GM18520 (cell line): Measurements from ENCODE around the gene TSSK6.

Experiments
- ATAC-seq: cut with Tn5 transposase; IDR thresholded peaks from one replicate; pipeline ENCODE4 v1.9.1; 2021; ENCODE audit not compliant: unreplicated experiment

Gene TSSK6

DNA sequence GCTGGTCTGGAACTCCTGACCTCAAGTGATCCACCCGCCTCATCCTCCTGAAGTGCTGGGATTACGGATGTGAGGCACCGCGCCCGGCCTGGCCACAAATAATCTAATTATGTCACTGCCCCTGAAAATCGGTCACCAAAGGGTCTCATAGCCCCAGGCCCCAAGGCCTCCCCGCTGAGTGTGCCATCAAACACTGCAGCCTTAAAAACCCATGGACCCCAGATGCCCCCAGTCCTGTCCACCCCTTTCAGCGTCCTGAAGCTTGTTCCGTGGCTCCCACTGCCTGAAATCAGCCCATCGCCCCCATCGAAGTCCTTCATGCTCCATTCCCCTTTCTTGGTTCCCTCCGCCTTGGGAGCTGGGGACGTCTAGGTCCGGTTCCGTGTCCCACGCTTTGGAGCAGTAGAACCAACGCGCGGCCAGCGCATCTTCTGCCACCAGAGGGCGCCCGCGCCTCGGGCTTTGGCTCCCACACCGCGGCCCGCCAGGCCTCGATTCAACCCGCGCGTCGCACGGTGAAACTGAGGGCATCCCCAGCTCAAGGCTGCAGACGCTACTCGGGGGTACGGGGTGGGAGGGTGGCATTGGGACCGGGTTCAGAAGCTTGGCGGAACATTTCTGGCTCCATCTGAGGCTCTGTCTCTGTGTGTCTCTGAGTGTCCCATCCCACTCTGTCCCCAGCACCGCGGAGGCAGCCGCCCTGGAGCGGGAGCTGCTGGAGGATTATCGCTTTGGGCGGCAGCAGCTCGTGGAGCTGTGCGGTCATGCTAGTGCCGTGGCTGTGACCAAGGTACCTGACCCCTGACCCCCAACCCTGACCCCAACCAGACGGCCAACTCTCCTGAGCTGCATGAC lies 16.8 kb upstream of the TSSK6 start:
- ATAC-seq = no peak

DNA sequence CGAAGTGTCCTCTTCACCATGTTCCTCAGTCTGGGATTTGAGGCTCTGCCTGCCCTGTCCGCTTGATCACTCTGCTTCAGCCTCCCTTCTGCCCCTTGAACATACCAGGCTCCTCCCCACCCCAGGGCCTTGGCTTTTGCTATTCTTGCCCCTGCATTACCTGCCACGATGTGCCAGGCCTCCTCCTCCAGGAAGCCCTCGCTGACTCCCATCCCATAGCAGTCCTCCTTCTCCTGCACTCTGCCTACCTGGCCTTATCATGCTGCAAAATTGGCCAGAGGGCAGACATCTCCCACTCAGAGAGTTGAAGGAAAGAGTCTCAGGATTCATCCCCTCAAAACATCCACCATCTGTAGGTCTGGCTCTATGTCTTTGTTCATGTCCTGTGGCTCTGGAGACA lies 15.5 kb upstream of the TSSK6 start:
- ATAC-seq = no peak

DNA sequence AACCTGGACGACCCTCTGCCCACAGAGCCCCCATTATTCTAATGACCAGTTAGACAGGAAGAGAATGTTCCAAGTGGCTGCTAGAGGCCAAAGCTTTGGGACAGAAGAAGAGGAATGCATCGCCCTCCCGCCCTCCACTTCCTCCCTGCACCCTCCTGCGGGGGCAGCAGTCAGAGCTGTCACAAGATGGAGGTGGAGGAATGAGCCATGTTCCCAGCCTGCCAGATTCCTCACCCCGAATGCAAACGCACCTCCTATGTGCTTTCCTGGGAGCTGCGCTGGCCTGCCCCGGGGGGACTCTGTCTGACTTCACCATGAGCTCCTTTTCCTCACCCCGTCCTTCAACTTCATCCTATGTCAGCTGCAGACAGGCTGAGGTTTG lies 15.1 kb upstream of the TSSK6 start:
- ATAC-seq = no peak

DNA sequence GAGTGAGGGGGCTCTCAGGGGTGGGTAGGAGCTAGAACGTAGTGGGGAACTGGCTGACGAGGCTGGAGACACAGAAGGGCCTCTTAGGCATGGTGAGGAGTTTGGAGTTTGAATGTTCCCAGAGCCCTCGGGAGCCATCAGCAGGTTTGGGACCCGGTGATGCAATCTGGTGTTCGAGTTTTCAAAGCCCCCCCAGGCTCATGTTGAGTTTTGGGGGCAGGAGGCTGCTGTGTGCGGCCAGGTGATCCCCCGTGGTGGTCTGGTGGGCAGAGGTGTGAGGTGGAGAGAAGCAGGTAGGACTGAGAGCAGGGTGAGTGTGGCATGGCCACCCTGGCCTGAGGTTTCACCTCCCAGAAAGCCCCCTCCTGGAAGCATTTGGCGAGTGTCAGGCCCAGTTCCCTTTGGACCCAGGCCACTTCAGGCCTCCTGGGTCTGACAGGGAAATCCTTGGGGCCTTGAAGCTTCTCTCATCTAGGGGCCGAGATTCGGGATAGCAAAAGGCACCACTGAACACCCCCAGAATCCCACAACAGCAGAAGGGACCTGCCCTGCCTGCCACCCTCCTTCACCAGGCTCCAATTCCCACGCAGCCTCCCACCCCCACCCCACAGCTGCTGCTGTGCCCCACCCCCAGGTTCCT lies 14.6 kb upstream of the TSSK6 start:
- ATAC-seq = no peak

DNA sequence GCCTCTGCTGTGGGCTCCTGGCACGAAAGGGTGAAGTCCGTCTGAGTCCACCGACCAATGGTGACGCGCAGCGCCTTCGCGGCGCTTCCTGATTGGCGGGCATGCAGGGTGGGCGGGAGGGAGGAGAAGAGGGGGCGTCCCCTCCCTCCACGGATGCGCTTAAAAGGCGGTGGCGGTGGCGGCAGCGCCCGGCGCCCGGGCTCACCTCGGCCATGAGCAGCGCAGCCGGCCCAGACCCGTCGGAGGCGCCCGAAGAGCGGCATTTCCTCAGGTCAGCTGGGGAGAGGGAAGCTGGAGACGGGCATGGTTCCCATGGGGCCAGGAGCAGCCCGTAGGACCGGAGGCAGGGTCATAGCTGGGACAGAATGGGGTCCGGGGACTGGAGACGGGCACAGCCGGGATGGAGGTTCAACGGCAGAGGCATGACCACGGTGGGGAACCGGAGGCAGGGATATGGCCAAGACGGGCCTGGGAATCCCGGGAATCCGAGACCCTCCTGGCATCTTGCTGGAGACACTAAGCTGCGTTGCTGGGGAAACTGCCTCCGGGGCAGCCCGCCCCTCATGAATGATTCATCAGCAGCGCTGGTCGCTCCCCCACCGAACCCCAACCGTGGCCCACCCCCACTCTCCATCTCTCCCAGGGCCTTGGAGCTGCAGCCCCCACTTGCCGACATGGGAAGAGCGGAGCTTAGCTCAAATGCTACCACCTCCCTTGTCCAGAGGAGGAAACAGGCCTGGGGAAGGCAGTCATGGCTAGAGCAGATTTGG lies 13.6 kb upstream of the TSSK6 start, which contains the start of gene YJEFN3:
YJEFN3 (plus strand) TSS at position 191 of the 770 bp plus-strand sequence; CDS start at position 213, 22 bp downstream.
- no peak for ATAC-seq

DNA sequence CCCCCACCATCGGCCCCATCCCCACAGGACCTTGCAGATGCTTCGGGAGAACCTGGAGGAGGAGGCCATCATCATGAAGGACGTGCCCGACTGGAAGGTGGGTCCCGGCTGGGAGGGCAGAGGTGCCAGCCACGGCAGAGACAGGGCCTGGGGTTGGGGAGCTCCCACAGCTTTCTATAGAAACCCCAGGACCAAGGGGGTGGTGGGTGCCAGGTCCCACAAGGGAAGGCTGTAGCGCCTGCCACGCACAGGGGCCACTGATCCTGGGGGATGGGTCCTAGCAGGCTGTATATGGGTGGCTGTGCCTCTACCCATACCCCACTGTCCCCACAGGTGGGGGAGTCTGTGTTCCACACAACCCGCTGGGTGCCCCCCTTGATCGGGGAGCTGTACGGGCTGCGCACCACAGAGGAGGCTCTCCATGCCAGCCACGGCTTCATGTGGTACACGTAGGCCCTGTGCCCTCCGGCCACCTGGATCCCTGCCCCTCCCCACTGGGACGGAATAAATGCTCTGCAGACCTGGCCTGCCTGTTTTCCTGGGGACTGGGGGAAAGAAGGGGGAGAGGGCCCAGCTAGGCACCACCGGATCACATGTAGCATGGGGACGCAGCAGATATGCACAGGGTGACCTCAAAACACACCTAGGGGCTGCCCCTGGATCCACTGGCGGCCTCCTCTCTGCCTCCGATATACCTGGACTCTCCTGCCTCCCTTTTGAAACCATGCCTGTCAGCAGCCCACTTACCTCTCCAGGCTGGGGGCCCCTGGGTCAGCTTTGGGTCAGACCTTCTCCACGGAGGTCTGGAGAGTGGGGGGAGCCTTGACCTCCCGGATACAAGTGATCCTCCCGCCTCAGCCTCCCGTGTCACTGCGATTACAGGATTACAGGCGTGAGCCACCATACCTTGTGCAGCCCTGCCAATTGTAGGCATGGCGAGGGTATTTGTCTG lies 12.6 kb upstream of the TSSK6 start:
- ATAC-seq = no peak

DNA sequence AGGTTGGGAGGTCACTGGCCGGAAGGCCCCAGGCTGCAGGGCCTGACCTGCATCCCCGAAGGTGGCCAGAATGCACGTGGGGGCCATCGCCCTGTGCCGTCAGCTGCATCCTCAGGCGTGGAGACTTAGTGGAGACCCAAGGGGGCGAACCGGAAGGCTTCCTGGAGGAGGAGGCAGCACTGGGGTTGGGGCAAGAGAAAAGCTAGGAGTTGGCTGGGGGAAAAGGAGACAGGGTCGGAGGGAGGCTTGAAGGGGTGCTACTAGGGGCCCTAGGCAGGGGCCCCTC lies 12.0 kb upstream of the TSSK6 start:
- ATAC-seq = no peak

DNA sequence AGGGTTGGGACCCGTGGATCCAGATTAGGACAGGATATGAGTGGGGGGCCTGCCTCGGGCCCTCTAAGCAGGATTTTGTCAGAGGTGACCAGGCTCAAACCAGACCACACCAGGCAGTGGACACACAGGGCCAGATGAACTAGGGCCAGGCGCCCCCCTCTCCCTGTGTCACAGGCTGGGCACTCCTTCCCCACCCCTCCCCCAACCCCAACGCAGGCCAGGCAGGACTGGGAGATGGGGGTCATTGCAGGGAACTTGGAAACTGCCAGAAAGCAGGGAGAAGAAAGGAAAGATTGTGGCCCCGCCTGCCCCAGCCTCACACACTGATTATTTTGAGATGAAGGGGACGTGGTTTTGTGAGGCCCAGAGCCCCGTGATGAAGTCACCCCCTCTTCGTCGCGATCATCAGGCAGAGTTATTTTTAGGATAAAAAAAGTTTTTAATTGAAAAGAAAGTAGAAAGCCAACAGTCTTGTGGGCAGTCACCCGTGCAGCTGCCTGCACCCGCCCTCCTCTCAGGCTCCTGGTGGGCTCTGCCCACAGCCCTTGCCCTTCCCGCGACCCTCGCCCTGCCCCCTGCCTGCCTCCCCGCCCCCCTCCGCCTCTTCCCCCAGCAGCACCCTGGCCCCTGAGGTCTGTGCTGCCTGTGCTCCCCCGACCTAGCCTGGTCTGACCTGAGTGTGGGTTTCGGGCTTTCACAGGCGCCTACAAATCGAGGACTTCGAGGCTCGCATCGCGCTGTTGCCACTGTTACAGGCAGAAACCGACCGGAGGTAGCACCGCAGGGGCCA lies 11.4 kb upstream of the TSSK6 start:
- no peak for ATAC-seq

DNA sequence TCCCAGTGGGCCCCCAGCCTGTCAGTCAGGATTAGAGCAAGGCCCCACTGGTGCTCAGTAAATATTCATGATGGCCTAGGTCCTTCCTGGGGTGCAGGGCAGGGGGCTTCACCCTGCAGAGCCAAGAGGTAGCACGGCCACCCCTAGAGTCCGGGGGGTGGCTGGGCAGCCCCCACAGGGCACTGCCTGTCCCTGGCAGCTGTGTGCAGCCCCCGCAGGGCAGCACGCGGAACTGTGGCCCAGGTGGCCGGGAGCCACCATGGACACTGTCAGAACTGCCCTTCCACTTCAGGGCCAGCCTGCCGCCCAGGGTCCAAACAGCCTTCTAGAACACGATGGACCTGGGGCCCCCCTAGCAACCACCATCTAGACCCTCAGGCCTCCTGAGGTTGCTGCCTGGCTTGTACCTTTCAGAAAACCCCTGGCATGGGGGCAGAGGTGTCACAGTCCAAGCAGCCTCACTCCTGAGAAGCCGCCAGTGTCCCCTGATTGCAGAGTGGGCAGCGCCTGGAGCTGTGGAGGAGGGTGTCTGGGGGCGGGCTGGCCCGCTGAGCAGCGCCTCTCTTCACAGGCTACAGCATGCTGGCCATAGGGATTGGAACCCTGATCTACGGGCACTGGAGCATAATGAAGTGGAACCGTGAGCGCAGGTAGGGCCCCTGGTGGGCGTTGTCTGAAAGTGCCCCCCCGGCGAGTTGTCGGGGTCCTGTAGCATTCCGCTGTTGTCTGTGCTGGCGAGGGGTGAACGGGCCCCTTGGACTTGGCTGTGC lies 10.4 kb upstream of the TSSK6 start:
- ATAC-seq = no peak

DNA sequence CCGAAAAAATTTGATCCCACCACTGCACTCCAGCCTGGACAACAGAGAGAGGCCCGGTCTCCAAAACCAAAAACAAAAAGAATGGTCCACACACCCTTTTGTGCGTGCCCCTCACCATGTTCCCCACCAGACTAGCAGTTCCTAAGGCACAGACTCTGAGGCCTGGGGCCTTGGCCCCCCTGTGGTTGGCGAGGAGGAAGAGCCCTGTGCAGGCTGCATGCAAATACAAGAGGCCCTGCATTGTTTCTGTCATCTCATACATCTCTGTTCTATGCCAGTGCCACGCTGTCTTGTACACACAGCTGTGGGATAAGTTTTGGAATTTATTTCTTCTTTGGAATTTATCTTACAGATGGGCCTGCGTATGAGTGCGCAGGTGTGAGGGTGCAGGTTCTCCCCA lies 8.7 kb upstream of the TSSK6 start:
- ATAC-seq = no peak

DNA sequence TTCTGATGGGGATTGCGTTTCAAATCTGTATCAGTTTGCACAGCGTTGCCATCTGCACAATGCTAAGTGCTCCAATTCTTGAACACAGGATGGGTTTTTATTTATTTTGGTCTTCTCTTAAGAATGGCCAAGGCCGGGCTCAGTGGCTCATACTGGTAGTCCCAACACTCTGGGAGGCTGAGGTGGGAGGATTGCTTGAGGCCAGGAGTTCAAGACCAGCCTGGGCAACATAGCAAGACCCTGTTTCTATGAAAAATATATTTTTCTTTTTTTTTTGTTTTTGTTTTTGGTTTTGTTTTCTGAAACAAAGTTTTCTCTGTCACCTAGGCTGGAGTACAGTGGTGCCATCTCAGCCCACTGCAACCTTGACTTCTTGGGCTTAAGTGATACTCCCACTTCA lies 7.8 kb upstream of the TSSK6 start:
- no peak for ATAC-seq

DNA sequence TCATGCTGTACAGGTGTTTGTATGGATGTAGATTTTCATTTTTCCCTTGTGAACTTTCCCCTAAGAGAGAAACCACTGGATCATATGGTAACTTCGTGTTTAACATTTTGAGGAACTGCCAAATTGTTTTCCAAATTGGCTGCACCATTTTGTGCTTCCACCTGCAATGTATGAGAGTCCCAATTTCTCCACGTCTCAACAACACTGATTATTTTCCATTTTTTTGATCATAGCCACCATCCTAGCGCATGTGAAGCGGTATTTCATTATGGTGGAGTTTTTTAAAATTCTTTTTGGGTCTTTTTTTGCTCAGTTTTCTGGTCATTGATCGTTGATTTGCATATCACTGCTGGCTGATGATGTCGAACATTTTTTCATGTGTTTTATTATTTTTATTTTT lies 5.6 kb upstream of the TSSK6 start:
- ATAC-seq = no peak

DNA sequence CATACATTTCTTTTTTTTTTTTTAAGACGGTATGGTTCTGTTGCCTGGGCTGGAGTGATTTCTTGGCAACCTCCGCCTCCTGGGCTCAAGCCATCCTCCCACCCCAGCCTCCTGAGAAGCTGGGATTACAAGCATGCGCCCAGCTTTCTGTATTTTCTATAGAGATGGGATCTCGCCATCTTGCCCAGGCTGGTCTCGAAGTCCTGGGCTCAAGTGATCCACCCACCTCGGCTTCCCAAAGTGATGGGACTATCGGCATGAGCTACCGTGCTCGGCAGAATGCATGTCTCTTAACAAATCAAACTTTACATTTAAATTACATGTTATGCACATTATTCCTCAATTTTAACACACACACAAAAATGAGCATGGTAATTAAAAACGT lies 1.9 kb upstream of the TSSK6 start:
- no peak for ATAC-seq

DNA sequence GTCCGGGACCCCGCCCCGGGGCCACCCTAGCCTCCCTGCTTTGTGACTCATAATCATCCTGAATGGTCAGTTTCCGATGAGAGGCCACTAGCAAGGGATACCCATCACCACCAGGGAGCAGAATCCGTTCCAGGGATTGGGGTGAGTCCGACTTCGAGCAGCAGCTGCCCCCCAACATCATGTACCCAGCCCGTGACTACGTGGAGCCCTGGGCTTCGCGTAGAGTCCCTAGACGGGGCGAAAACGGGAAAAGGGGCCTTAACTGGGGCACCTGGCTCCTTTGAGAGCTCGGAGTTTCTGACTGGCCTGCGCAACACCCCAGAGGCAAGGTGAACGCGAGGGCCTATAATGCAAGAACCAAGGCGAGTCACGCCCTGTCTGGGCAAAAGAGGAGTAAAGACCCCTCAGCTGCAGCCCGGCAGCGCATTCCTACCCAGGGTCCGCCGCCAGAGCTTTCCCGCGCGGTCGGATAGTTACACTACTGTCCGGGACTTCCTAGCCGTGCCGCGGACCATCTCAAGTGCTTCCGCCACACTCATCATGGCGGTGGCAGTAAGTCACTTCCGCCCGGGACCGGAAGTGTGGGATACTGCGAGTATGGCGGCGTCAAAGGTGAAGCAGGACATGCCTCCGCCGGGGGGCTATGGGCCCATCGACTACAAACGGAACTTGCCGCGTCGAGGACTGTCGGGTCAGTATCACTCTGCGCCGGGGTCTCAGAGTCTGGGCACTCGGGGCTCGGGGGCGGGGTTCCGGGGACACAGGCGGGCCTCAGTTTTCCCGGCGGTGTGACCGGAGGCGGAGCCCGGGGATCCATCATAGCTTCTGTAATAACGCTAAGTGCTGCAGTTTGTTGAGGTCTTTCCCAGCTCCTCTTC lies 533 bp upstream of the TSSK6 start, which contains the start of gene NDUFA13:
NDUFA13 (plus strand) TSS at position 584 of the 878 bp plus-strand sequence; CDS start at position 598, 14 bp downstream.
- peak; percentile 91 for ATAC-seq

DNA sequence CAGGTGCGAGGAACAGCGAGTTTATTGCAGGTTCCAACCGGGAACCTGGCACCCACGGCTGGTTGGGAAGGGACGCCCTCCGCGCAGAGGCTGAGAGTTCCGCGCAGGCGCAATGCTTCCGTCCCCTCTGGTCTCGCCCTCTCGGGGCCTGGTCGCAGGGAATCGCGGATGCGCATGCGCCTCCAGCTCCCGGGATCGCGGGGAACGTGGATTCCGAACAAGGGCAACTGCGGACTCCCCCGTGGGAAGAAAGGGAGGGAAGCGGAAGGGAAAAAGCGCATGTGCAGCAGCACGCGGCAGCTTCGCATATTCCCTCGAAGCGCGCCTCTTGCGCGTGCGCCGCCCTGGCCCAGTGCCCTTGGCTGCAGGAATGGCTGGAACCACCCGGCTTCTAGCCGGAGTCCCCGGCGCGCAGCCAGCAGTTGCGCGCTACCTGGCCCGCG lies 1.1 kb downstream of the TSSK6 start:
- ATAC-seq = no peak

DNA sequence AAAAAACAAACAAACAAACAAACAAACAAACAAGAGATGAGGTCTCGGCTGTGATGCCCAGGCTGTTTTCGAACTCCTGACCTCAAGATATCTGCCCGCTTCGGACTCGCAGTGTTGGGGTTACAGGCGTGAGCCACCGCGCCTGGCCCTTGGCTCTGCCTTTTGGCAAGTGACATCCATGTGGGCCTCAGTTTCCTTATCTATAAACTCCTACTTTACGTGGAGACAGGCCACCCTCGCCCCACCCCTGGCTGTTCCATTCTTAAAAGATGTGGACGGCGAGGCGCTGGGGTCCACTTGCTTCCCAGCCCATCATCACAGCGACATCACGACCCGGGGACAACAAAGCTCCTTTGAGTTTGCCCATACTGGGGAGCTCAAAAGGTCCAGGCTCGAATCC lies 1.7 kb downstream of the TSSK6 start:
- ATAC-seq = no peak

DNA sequence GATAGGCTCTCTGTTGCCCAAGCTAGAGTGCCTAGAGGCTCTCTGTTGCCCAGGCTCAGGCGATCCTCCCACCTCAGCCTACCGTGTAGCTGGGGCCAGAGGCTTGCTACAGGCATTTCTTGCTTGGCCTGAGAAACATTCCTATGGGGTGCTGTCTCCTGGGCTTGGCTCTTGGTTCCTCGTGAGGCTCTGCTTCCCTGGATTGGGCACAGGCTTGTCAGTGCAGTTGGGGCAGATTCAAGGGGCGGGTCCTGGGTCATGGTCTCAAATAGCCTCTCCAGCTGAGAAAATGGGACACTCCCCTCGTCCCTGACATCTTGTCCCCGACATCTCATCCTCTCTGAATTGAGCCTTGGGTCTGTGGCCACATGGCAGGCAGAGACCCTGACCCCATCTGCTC lies 4.9 kb downstream of the TSSK6 start:
- no peak for ATAC-seq

DNA sequence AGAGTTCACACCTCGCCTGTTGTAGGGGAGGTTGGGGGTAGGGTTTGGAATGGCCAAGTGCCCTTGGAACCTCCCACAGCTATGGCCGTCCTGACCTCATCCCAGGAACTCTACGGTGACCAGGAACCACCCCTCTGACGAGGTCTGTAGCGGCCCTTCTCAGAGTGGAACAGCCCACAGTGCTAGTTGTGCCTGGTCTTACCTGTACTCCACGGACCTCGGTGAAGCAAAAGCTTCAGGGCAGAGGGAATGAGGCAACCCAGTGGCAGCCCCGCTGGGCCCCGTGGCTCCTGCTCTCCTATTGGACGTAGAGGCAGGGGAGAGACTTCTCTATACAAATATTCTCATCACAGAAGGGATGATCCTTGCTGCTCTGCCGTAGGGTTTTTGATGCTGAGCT lies 7.1 kb downstream of the TSSK6 start:
- ATAC-seq = no peak
